Endothelial cell of umbilical vein (primary cell): Measurements from ENCODE around the gene STRBP. TPM values are rescaled to one million over a fixed set of nuclear protein-coding genes. Genes with fewer than 3 reads are reported as not detected.

ENCODE experiments used
- BruUV-seq: library from RNA; stranded (reverse); fragments of 400-500 nt; replicated peaks from 2 replicates; lab custom pipeline; 2021; lab: Mats Ljungman, UMichigan
- CTCF ChIA-PET: fragments of 300-600, 350-600 bp; sonication (Branson Sonifier 250); formaldehyde crosslinking; loops from one replicate; lab custom pipeline; 2021; ENCODE audit warnings: antibody characterized with exemption, inconsistent platforms; lab: Charles Lee
- POLR2A ChIA-PET: fragments of 300-600, 350-600 bp; sonication (Branson Sonifier 250); formaldehyde crosslinking; loops from one replicate; lab custom pipeline; 2021; ENCODE audit warnings: antibody characterized with exemption, inconsistent platforms; lab: Charles Lee
- DNase-seq: peaks from one replicate; pipeline ENCODE4 v3.0.0-alpha.2; 2011; ENCODE audit warnings: low read depth, low spot score
- FAIRE-seq: peaks from 2 replicates; lab custom pipeline; 2011; peaks lifted over from hg19 to GRCh38; lab: Jason Lieb, UNC
- H2AFZ ChIP-seq: 2 replicates; pipeline ENCODE4 v1.6.0; 2012; ENCODE audit warnings: low read depth, low read length, control low read depth, inconsistent platforms
- H3K27ac ChIP-seq: 2 replicates; pipeline ENCODE4 v1.5.1; 2011; ENCODE audit warnings: low read depth, mild to moderate bottlenecking, control low read depth, low read length, moderate library complexity; ENCODE audit not compliant: insufficient read depth
- H3K27me3 ChIP-seq, 2 experiments: 2 replicates each; pipeline versions ENCODE4 v1.6.0 to v1.6.1; 2011; ENCODE audit warnings: low read length in 2 of 2, mixed read lengths in 1 of 2; ENCODE audit not compliant: control insufficient read depth in 2 of 2, insufficient read depth in 2 of 2
- H3K36me3 ChIP-seq, 2 experiments: 2 replicates in 1 of 2; 3 replicates in 1 of 2; pipeline ENCODE4 v1.5.1; 2011; ENCODE audit warnings: low read length in 2 of 2, mild to moderate bottlenecking in 1 of 2, moderate library complexity in 1 of 2; ENCODE audit not compliant: control insufficient read depth in 2 of 2, insufficient read depth in 2 of 2; ENCODE audit errors: extremely low read depth in 1 of 2
- H3K4me1 ChIP-seq: 3 replicates; pipeline ENCODE4 v1.5.1; 2011; ENCODE audit warnings: mild to moderate bottlenecking, low read length; ENCODE audit not compliant: control insufficient read depth, insufficient read depth; ENCODE audit errors: extremely low read depth
- H3K4me2 ChIP-seq: 2 replicates; pipeline ENCODE4 v1.6.1; 2011; ENCODE audit warnings: low read length, control low read depth, mixed read lengths; ENCODE audit not compliant: insufficient read depth
- H3K4me3 ChIP-seq, 3 experiments: fragments of 200-600 bp in 1 of 3; sonication (generic), shearing (Covaris generic) in 1 of 3; replicated peaks in 1 of 3; 2 replicates each; pipeline ENCODE4 v1.5.1; 2011 to 2016; ENCODE audit warnings: control low read depth in 3 of 3, low read length in 3 of 3, mild to moderate bottlenecking in 2 of 3, inconsistent platforms in 1 of 3, low read depth in 1 of 3, moderate library complexity in 1 of 3; ENCODE audit not compliant: insufficient read depth in 1 of 3
- H3K79me2 ChIP-seq: 2 replicates; pipeline ENCODE4 v1.6.0; 2012; ENCODE audit warnings: low read length, inconsistent platforms; ENCODE audit not compliant: control insufficient read depth, insufficient read depth
- H3K9ac ChIP-seq: replicated peaks from 2 replicates; pipeline ENCODE3; 2011; ENCODE audit warnings: low read length, control low read depth; ENCODE audit not compliant: insufficient read depth; ENCODE audit errors: extremely low read depth
- H3K9me1 ChIP-seq: replicated peaks from 3 replicates; pipeline ENCODE4 v1.6.0; 2011; ENCODE audit warnings: mild to moderate bottlenecking, low read length; ENCODE audit not compliant: control insufficient read depth, insufficient read depth; ENCODE audit errors: extremely low read depth
- H3K9me3 ChIP-seq: replicated peaks from 2 replicates; pipeline ENCODE4 v1.5.1; 2012; ENCODE audit warnings: low read length, inconsistent platforms; ENCODE audit not compliant: control insufficient read depth, insufficient read depth
- H4K20me1 ChIP-seq: replicated peaks from 2 replicates; pipeline ENCODE3; 2011; ENCODE audit warnings: mild to moderate bottlenecking, low read length; ENCODE audit not compliant: control insufficient read depth, insufficient read depth; ENCODE audit errors: extremely low read depth
- CTCF ChIP-seq, 2 donors: IDR thresholded peaks; 1 replicate in 1 of 2; 2 replicates in 1 of 2; pipeline ENCODE4 v1.5.1; 2011; ENCODE audit warnings: low read length in 2 of 2, mild to moderate bottlenecking in 2 of 2, moderate library complexity in 2 of 2, control low read depth in 1 of 2, inconsistent platforms in 1 of 2, low read depth in 1 of 2; ENCODE audit not compliant: insufficient read depth in 1 of 2; ENCODE audit errors: extremely low read depth in 1 of 2
- EZH2 ChIP-seq: IDR thresholded peaks from 2 replicates; pipeline ENCODE4 v1.6.1; 2012; ENCODE audit warnings: borderline replicate concordance, low read depth, mild to moderate bottlenecking, moderate library complexity, low read length, inconsistent platforms; ENCODE audit not compliant: severe bottlenecking
- FOS ChIP-seq: IDR thresholded peaks from 2 replicates; pipeline ENCODE4 v1.6.1; 2011; ENCODE audit warnings: mild to moderate bottlenecking, low read length, moderate library complexity, borderline replicate concordance; ENCODE audit not compliant: insufficient read depth
- GATA2 ChIP-seq: IDR thresholded peaks from 2 replicates; pipeline ENCODE4 v1.7.0; 2011; ENCODE audit warnings: low read depth, mild to moderate bottlenecking, moderate library complexity, mixed read lengths, low read length; ENCODE audit not compliant: insufficient read length, insufficient read depth
- JUN ChIP-seq: IDR thresholded peaks from 2 replicates; pipeline ENCODE4 v1.6.1; 2011; ENCODE audit warnings: borderline replicate concordance, low read depth; ENCODE audit not compliant: insufficient read length, insufficient read depth
- MYC ChIP-seq: IDR thresholded peaks from one replicate; pipeline ENCODE4 v1.6.1; 2011; ENCODE audit warnings: mild to moderate bottlenecking, low read depth, low read length
- POLR2A ChIP-seq: IDR thresholded peaks from 2 replicates; pipeline ENCODE4 v1.6.1; 2012; ENCODE audit warnings: low read depth, mild to moderate bottlenecking, control low read depth, low read length
- POLR2AphosphoS5 ChIP-seq: IDR thresholded peaks from 2 replicates; pipeline ENCODE4 v1.6.1; 2012; ENCODE audit warnings: low read depth, mild to moderate bottlenecking, control low read depth, low read length, moderate library complexity; ENCODE audit not compliant: insufficient read depth
- dilution Hi-C: fragments of 300-500 bp; cut with MboI; formaldehyde crosslinking; loops from one replicate; pipeline ENCODE4 v1.15.0; 2019; ENCODE audit warnings: low sequenced_read_pairs; ENCODE audit not compliant: extremely low pct_ligation_motif_present
- intact Hi-C: fragments of 100-400 bp; cut with micrococcal nuclease; formaldehyde crosslinking; loops from one replicate; pipeline ENCODE4 v1.10.0; 2022
- microRNA counts: library from miRNA; unstranded; fragments of <30 nt; microRNA quantifications from one replicate; lab custom pipeline; 2016
- polyA plus RNA-seq, 4 experiments: library from polyadenylated mRNA; depleted of rRNA in 3 of 4; stranded (reverse) in 3 of 4; unstranded in 1 of 4; fragments of >200 nt; gene quantifications; 2 replicates each; pipeline versions ENCODE4 v1.2.1 to v1.2.3, GENCODE V29; 2011 to 2012; ENCODE audit warnings: missing spikeins in 1 of 4
- total RNA-seq: library from RNA; stranded (reverse); gene quantifications from 2 replicates; pipeline ENCODE4 v1.2.3, GENCODE V29; 2021
- TF ChIP-seq, protein P1 (sequence below): IDR thresholded peaks from 2 replicates; pipeline ENCODE4 v1.6.1; 2011; ENCODE audit not compliant: insufficient read depth, insufficient read length

Gene STRBP
- total and polyA plus RNA-seq, 2 donors (not counting 3 experiments of a cell fraction or from before 2014, with no cell fraction given), result 7.7 to 15.4 TPM

- H3K27ac ChIP-seq, result no peak overlapping the region
- ChIA-PET POLR2A (no interaction called here), CTCF (interaction anchor here (0.8 to 1.3 kb wide), 2 partner anchors 9 to 12 kb away, joined by 3 read pairs; no protein-coding TSS in a partner anchor)
- H3K4me2 ChIP-seq, result no peak overlapping the region
- no peaks in the 10 kb centered on the region for H3K9me3 ChIP-seq
- no peak overlapping the region for H3K4me3 ChIP-seq
- H3K9me1 ChIP-seq, result no peaks in the 10 kb centered on the region
- intact Hi-C loops (no loop called here), dilution Hi-C loops (no loop called here)
- peaks cover 2 to 3% of the 10 kb centered on the region in 2 experiments for H3K36me3 ChIP-seq
- BruUV-seq, result no TSS peak
- H2AFZ ChIP-seq, result no peak overlapping the region
- no peak for FAIRE-seq
- DNase-seq, result no peak
- H3K4me1 ChIP-seq, result peaks cover 9% of the 10 kb centered on the region
- H3K9ac ChIP-seq, result no peak overlapping the region
- TF ChIP-seq, protein P1, sequence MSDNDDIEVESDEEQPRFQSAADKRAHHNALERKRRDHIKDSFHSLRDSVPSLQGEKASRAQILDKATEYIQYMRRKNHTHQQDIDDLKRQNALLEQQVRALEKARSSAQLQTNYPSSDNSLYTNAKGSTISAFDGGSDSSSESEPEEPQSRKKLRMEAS, result no peak
- TF ChIP-seq CTCF (IDR thresholded peaks at IDR 0.05; ENCODE audit: extremely low read depth in 1 of 2, insufficient read depth in 1 of 2, low read depth in 1 of 2, low read length in 2 of 2) (no peak), GATA2 (no peak), JUN (no peak), POLR2AphosphoS5 (no peak), FOS (no peak), MYC (no peak), POLR2A (no peak), EZH2 (no peak)
- no peaks in the 10 kb centered on the region for H3K27me3 ChIP-seq
- H3K79me2 ChIP-seq, result no peaks in the 10 kb centered on the region
- no peaks in the 10 kb centered on the region for H4K20me1 ChIP-seq
Observed at GRCh38 chr9:123072407-123072995, 195.9 kb downstream of the STRBP start.

MicroRNA genes within 50 kb of the gene (microRNA counts, 767-probe panel; counts per million panel counts)
- microRNA hsa-miR-600 (lab: Ali Mortazavi, UCI), result 723 counts per million, percentile 96 among the panel's probes with 10 or more counts

Other genes with a start within 250 kb of the STRBP start
- gene GPR21, start 234.9 kb downstream of the STRBP start, total RNA-seq, result 2.4 and 2.7 TPM in 2 replicates
- gene GPR21, start 234.9 kb downstream of the STRBP start, polyA plus RNA-seq, result 0.36 and 0.62 TPM in 2 replicates
- gene CRB2, start 87.6 kb upstream of the STRBP start, total RNA-seq, result not detected in 2 replicates
- not detected in 2 replicates for gene CRB2, start 87.6 kb upstream of the STRBP start, polyA plus RNA-seq